Colonic mucosa (tissue), 4 donors: ENCODE measurements around the gene INPPL1. TPM values are rescaled to one million over a fixed set of nuclear protein-coding genes. Genes with fewer than 3 reads are reported as not detected.

Experiments
- DNase-seq: peaks from one replicate; pipeline ENCODE4 v3.0.0-alpha.2; 2020
- H3K27ac ChIP-seq: fragments of 200-600 bp; one replicate; pipeline ENCODE4 v1.8.0; 2021
- H3K27me3 ChIP-seq: fragments of 200-600 bp; one replicate; pipeline ENCODE4 v1.8.0; 2021
- H3K36me3 ChIP-seq: fragments of 200-600 bp; one replicate; pipeline ENCODE4 v1.8.0; 2021
- H3K4me1 ChIP-seq: fragments of 200-600 bp; one replicate; pipeline ENCODE4 v1.8.0; 2021; ENCODE audit warnings: mild to moderate bottlenecking
- H3K4me3 ChIP-seq: fragments of 200-600 bp; one replicate; pipeline ENCODE4 v1.8.0; 2021
- H3K9ac ChIP-seq, 2 donors: one replicate each; pipeline ENCODE4 v1.7.0; 2013; ENCODE audit warnings: control low read depth in 2 of 2, low read depth in 2 of 2, low read length in 2 of 2
- H3K9me3 ChIP-seq: fragments of 200-600 bp; one replicate; pipeline ENCODE4 v1.8.0; 2021
- CTCF ChIP-seq: fragments of 200-600 bp; IDR thresholded peaks from one replicate; pipeline ENCODE4 v1.8.0; 2022; ENCODE audit warnings: antibody characterized with exemption, mild to moderate bottlenecking
- intact Hi-C: fragments of 100-400 bp; cut with DNase I; formaldehyde crosslinking; loops from one replicate; pipeline ENCODE4 v1.14.1; 2022
- total RNA-seq, 2 donors: library from RNA; stranded (reverse); fragmentation: NEBNext Ultra II Directional in 1 of 2; extraction: Animal tissue kit (Norgen Biotek cat#: 25700) in 1 of 2; gene quantifications; one replicate each; pipeline ENCODE4 v1.2.1, GENCODE V29; 2021
- donor health status: healthy.
- donor health status: DM: no; HTN: no; CAD: no.
- donor health status: DM: no; HTN: no; CAD: no.

The INPPL1 gene
- total RNA-seq, 2 donors from 2014 or later, result 120 to 166 TPM

- no peak for TF ChIP-seq CTCF
- H3K4me1 ChIP-seq, result peaks cover 15% of the 10 kb centered on the region
- H3K36me3 ChIP-seq, result no peaks in the 10 kb centered on the region
- peaks cover 71% of the 10 kb centered on the region for H3K27me3 ChIP-seq
- intact Hi-C loops, result no loop called here
- no peak overlapping the region for H3K27ac ChIP-seq
- H3K9me3 ChIP-seq, result no peaks in the 10 kb centered on the region
- no peak for DNase-seq
- no peak overlapping the region for H3K4me3 ChIP-seq
- H3K9ac ChIP-seq, result no peak overlapping the region
Observed at GRCh38 chr11:72243173-72244059, 18.8 kb downstream of the INPPL1 start.

- no peak within 1 kb of the TSS for H3K4me3 ChIP-seq
Observed at GRCh38 chr11:72244060-72244360, 19.4 kb downstream of the INPPL1 start, which contains the start of gene PHOX2A. Gene PHOX2A, minus strand, starts transcription at chr11:72244176. Its CDS starts 172 bp downstream, at chr11:72244004.

GRCh38 chr11:72244361-72245262, 20.0 kb downstream of the INPPL1 start:
- H3K4me3 ChIP-seq, result no peak overlapping the region

More at GRCh38 chr11:72244060-72244360, 19.4 kb downstream of the INPPL1 start, which contains the start of gene PHOX2A:
- no peaks in the 10 kb centered on the region for H3K9me3 ChIP-seq
- H3K27me3 ChIP-seq, result peaks cover 71% of the 10 kb centered on the region
- no peaks in the 10 kb centered on the region for H3K36me3 ChIP-seq
- DNase-seq, result no peak
- TF ChIP-seq CTCF, result no peak
- peaks cover 15% of the 10 kb centered on the region for H3K4me1 ChIP-seq
- H3K27ac ChIP-seq, result no peak within 1 kb of the TSS
- intact Hi-C loops, result no loop called here
- H3K9ac ChIP-seq, result no peak within 1 kb of the TSS

GRCh38 chr11:72245263-72245816, 20.8 kb downstream of the INPPL1 start:
- H3K9ac ChIP-seq, result no peak overlapping the region
- no peak for TF ChIP-seq CTCF
- intact Hi-C loops, result no loop called here
- DNase-seq, result no peak
- no peaks in the 10 kb centered on the region for H3K9me3 ChIP-seq
- no peak overlapping the region for H3K27ac ChIP-seq
- H3K36me3 ChIP-seq, result no peaks in the 10 kb centered on the region
- H3K4me1 ChIP-seq, result peaks cover 6% of the 10 kb centered on the region
- peaks cover 67% of the 10 kb centered on the region for H3K27me3 ChIP-seq
- no peak overlapping the region for H3K4me3 ChIP-seq

More at GRCh38 chr11:72244361-72245262, 20.0 kb downstream of the INPPL1 start:
- intact Hi-C loops, result no loop called here
- H3K27ac ChIP-seq, result no peak overlapping the region
- peaks cover 71% of the 10 kb centered on the region for H3K27me3 ChIP-seq
- H3K36me3 ChIP-seq, result no peaks in the 10 kb centered on the region
- no peak overlapping the region for H3K9ac ChIP-seq
- peaks cover 9% of the 10 kb centered on the region for H3K4me1 ChIP-seq
- no peaks in the 10 kb centered on the region for H3K9me3 ChIP-seq
- DNase-seq, result no peak
- no peak for TF ChIP-seq CTCF

GRCh38 chr11:72247584-72247983, 23.0 kb downstream of the INPPL1 start:
- no peak for DNase-seq
- no peaks in the 10 kb centered on the region for H3K4me1 ChIP-seq
- H3K27ac ChIP-seq, result no peak overlapping the region
- H3K4me3 ChIP-seq, result no peak overlapping the region
- intact Hi-C loops, result no loop called here
- no peak overlapping the region for H3K9ac ChIP-seq
- no peaks in the 10 kb centered on the region for H3K36me3 ChIP-seq
- no peak for TF ChIP-seq CTCF
- H3K9me3 ChIP-seq, result no peaks in the 10 kb centered on the region
- H3K27me3 ChIP-seq, result peaks cover 47% of the 10 kb centered on the region
